ENCODE measurements around the gene NUDT7. TPM values are rescaled to one million over a fixed set of nuclear protein-coding genes. Genes with fewer than 3 reads are reported as not detected.

Gene NUDT7
- total and polyA plus RNA-seq, 11 donors, result 10.6 to 86.4 (median 31.0) TPM

GRCh38 chr16:77788181-77789084, 66.1 kb downstream of the NUDT7 start, which contains the start of gene VAT1L:
VAT1L (plus strand) TSS chr16:77788564; CDS start chr16:77788683, 119 bp downstream.
- Histone ChIP-seq H3K36me3 (no peaks in the 10 kb centered on the region), H3K9me3 (no peaks in the 10 kb centered on the region), H3K27me3 (peaks cover 6 to 66% (median 13%) of the 10 kb centered on the region in 9 donors), H3K4me1 (peaks cover 0 to 25% (median 7%) of the 10 kb centered on the region in 12 donors), H3K4me3 (peak within 1 kb of the TSS; percentile 47 to 78 (median 62)), H3K27ac (peak within 1 kb of the TSS in 2 of 12 donors; percentile 9 to 22)
- 0 to 1% (median 1%) methylated on average over 39 to 78 of the region's 78 CpGs for WGBS, 4 donors
- peak in 3 of 5 donors; percentile 32 to 34 (median 33) for DNase-seq
- intact Hi-C loops (cut with DNase I), result loop anchor here in 3 of 10 donors (5.0 to 10.0 kb wide), 3 partner anchors 114 to 184 kb away; no protein-coding TSS in a partner anchor
- no peak for TF ChIP-seq POLR2A (IDR thresholded peaks at IDR 0.05)
- TF ChIP-seq, protein P1, sequence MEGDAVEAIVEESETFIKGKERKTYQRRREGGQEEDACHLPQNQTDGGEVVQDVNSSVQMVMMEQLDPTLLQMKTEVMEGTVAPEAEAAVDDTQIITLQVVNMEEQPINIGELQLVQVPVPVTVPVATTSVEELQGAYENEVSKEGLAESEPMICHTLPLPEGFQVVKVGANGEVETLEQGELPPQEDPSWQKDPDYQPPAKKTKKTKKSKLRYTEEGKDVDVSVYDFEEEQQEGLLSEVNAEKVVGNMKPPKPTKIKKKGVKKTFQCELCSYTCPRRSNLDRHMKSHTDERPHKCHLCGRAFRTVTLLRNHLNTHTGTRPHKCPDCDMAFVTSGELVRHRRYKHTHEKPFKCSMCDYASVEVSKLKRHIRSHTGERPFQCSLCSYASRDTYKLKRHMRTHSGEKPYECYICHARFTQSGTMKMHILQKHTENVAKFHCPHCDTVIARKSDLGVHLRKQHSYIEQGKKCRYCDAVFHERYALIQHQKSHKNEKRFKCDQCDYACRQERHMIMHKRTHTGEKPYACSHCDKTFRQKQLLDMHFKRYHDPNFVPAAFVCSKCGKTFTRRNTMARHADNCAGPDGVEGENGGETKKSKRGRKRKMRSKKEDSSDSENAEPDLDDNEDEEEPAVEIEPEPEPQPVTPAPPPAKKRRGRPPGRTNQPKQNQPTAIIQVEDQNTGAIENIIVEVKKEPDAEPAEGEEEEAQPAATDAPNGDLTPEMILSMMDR (IDR thresholded peaks at IDR 0.05), result no peak
- ATAC-seq, result peak; percentile 52 to 94 (median 88)

DNA sequence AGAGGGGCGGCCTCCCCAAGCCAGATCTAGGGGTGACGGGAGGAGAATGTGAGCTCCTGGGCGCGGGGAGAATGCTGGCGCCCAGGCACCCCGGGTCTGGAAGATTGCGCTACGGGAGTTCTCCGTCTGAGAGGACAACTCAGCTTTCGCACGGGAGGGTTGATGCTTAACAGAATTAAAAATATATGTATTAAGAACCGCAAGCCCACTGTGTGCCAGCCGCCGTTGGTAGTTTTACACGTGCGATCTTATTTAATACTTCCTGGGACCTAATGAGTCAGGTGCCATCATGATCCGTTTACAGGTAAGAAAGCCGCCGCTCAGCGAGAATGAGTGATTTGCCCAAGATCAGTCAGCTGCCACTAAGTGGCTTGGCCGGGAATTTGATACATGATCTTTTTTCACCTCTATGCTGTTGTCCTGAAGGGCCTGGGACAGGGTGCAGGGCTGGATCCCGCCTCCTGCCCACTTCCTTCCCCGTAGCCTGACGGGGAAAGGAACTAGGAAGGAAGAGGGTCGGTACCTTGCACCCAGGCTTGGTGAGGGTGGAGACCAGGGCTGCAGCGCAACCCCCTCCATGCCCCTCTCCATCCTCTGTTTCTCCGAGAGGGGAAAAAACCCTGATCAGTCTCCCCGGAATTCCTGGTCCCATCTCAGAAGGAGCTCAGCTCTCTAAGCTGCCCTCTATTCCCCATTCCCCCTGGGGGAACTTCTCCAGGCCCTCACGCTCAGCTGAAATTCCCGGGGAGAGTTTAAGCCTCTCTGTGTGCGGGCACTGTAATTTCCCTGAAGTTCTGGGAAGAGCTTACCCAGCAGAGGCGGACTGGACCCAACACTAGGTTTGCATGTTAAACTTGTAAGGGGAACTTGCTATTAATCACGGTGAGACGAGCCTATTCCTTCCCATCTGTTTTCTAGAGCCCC, 67.0 kb downstream of the NUDT7 start:
- WGBS, 4 donors, result 3 to 7% (median 5%) methylated on average over 32 to 34 of the region's 34 CpGs
- Histone ChIP-seq H3K4me1 (peaks cover 0 to 25% (median 7%) of the 10 kb centered on the region in 12 donors), H3K36me3 (no peaks in the 10 kb centered on the region), H3K27ac (peak overlapping the region in 1 of 12 donors; percentile 9), H3K27me3 (peaks cover 6 to 66% (median 13%) of the 10 kb centered on the region in 9 donors), H3K9me3 (no peaks in the 10 kb centered on the region), H3K4me3 (peak overlapping the region; percentile 47 to 78 (median 62))
- TF ChIP-seq POLR2A (IDR thresholded peaks at IDR 0.05), result no peak
- TF ChIP-seq, protein P1 (IDR thresholded peaks at IDR 0.05), result no peak
- ATAC-seq (peak; percentile 4 to 53 (median 36)), DNase-seq (no peak)
- intact Hi-C loops (cut with DNase I), result loop anchor here in 4 of 10 donors (5.0 to 10.0 kb wide), 4 partner anchors 115 to 183 kb away; no protein-coding TSS in a partner anchor

- peaks cover 6 to 66% (median 13%) of the 10 kb centered on the region in 9 donors for H3K27me3 ChIP-seq
- H3K4me1 ChIP-seq, result peaks cover 0 to 25% (median 7%) of the 10 kb centered on the region in 12 donors
- H3K36me3 ChIP-seq, result no peaks in the 10 kb centered on the region
- H3K27ac ChIP-seq, result peak overlapping the region in 1 of 12 donors; percentile 9
- intact Hi-C loops (cut with DNase I), result loop anchor here in 2 of 10 donors (5.0 to 10.0 kb wide), 2 partner anchors 162 to 175 kb away; no protein-coding TSS in a partner anchor
- H3K4me3 ChIP-seq, result peak overlapping the region in 9 of 12 donors; percentile 47 to 78 (median 64)
- H3K9me3 ChIP-seq, result no peaks in the 10 kb centered on the region
- WGBS, 4 donors, result 10 to 27% (median 17%) methylated on average over 10 to 11 of the region's 11 CpGs
- TF ChIP-seq POLR2A (IDR thresholded peaks at IDR 0.05), result no peak
- TF ChIP-seq, protein P1 (IDR thresholded peaks at IDR 0.05), result no peak
- ATAC-seq (peak in 1 of 4 donors; percentile 9), DNase-seq (no peak)
Observed at GRCh38 chr16:77790009-77790372, 67.7 kb downstream of the NUDT7 start.

Measured in heart left ventricle (tissue), 16 donors.